Activated naive CD8-positive, alpha-beta T cell treated with anti-CD3 and anti-CD28 coated beads for 36 hours (primary cell): ENCODE measurements around the gene KCNK5. TPM values are rescaled to one million over a fixed set of nuclear protein-coding genes. Genes with fewer than 3 reads are reported as not detected.

ENCODE experiments used
- DNase-seq: peaks from one replicate; pipeline ENCODE4 v3.0.0; 2021
- H3K27ac Mint-ChIP-seq: one replicate; pipeline ENCODE4 v1.8.0; 2022; ENCODE audit warnings: mild to moderate bottlenecking, moderate library complexity, mixed read lengths
- H3K27me3 Mint-ChIP-seq: one replicate; pipeline ENCODE4 v1.8.0; 2022; ENCODE audit warnings: mild to moderate bottlenecking, mixed read lengths
- H3K36me3 Mint-ChIP-seq: one replicate; pipeline ENCODE4 v1.8.0; 2021; ENCODE audit warnings: mild to moderate bottlenecking, mixed read lengths
- H3K4me1 Mint-ChIP-seq: one replicate; pipeline ENCODE4 v1.8.0; 2021; ENCODE audit warnings: mixed read lengths
- H3K4me3 Mint-ChIP-seq: one replicate; pipeline ENCODE4 v1.8.0; 2022; ENCODE audit warnings: mild to moderate bottlenecking, moderate library complexity, mixed read lengths
- H3K9me3 Mint-ChIP-seq: one replicate; pipeline ENCODE4 v1.8.0; 2022; ENCODE audit warnings: mixed read lengths
- total RNA-seq, 2 experiments: library from RNA; stranded (reverse); gene quantifications; one replicate each; pipeline ENCODE4 v1.2.3, GENCODE V29; 2021

The KCNK5 gene
- 10 to 100 TPM; 18.6 to 19.6 TPM for total RNA-seq

- peak within 1 kb of the TSS; percentile 90 for H3K4me3 Mint-ChIP-seq
- peaks cover 14% of the 10 kb centered on the region for H3K27me3 Mint-ChIP-seq
- H3K27ac Mint-ChIP-seq: peak within 1 kb of the TSS; percentile 85
- H3K9me3 Mint-ChIP-seq: no peaks in the 10 kb centered on the region
- H3K36me3 Mint-ChIP-seq: peaks cover 38% of the 10 kb centered on the region
- H3K4me1 Mint-ChIP-seq: peaks cover 41% of the 10 kb centered on the region
- DNase-seq: peak; percentile 93
Measured at GRCh38 chr6:39228992-39229767, at the start of gene KCNK5. KCNK5 (minus strand) TSS chr6:39229475; CDS start chr6:39229111, 364 bp downstream.

- no peaks in the 10 kb centered on the region for H3K36me3 Mint-ChIP-seq
- no peak for DNase-seq
- no peaks in the 10 kb centered on the region for H3K4me1 Mint-ChIP-seq
- H3K4me3 Mint-ChIP-seq: no peak overlapping the region
- H3K9me3 Mint-ChIP-seq: no peaks in the 10 kb centered on the region
- H3K27ac Mint-ChIP-seq: no peak overlapping the region
- H3K27me3 Mint-ChIP-seq: peaks cover 2% of the 10 kb centered on the region
Measured at GRCh38 chr6:39276379-39276995, 47.2 kb upstream of the KCNK5 start.

DNA sequence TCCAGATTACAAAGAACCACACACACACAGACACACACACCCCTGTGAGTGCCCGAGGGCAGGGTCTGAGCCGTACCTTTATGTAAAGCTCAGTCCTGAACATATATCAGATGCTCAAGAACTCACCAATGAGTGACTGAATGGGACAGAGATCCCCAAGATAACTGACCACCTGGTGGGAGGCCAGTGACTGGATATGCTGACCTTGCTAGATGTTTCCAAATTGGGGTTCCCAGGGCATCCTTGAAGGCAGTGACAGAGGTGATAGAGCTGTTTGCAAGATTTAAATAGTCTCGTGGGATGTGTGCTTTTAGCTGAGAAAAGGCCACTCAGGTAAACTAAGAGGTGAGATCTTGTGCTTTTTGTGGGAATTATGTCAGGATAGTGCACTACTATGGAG is 45.6 kb upstream of the KCNK5 start:
- Mint-ChIP-seq H3K4me1 (no peaks in the 10 kb centered on the region), H3K27me3 (peaks cover 2% of the 10 kb centered on the region), H3K36me3 (no peaks in the 10 kb centered on the region), H3K9me3 (no peaks in the 10 kb centered on the region), H3K27ac (no peak overlapping the region), H3K4me3 (no peak overlapping the region)
- no peak for DNase-seq

- Mint-ChIP-seq H3K27me3 (peaks cover 2% of the 10 kb centered on the region), H3K4me3 (no peak overlapping the region), H3K27ac (no peak overlapping the region), H3K4me1 (no peaks in the 10 kb centered on the region), H3K36me3 (no peaks in the 10 kb centered on the region), H3K9me3 (no peaks in the 10 kb centered on the region)
- DNase-seq: no peak
Measured at GRCh38 chr6:39274471-39274870, 45.2 kb upstream of the KCNK5 start.

DNA sequence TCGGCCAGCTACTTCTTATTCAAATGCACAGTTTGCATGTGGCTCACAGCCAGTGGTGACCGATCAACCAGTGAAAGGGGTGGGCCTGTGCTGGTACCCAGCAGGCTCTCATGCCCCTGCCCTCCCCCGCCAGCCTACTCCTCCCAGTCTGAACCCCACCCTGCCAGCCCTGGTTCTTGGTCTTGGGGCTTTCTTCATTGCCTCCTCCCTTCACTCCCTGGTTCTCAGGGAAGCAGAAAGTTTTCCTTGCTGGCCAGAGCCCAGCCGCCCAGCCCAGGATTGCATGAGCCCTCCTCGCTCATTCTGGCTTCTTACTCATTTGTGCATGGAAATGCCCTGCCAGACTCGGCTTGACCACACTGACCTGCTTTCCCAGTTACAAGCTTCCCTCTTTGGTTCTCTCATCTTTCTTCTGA is 44.1 kb upstream of the KCNK5 start:
- no peak for DNase-seq
- Mint-ChIP-seq H3K4me3 (no peak overlapping the region), H3K9me3 (no peaks in the 10 kb centered on the region), H3K36me3 (no peaks in the 10 kb centered on the region), H3K27me3 (peaks cover 2% of the 10 kb centered on the region), H3K4me1 (no peaks in the 10 kb centered on the region), H3K27ac (no peak overlapping the region)

GRCh38 chr6:39269961-39270360 is 40.7 kb upstream of the KCNK5 start:
- H3K9me3 Mint-ChIP-seq: no peaks in the 10 kb centered on the region

GRCh38 chr6:39268721-39269120 is 39.4 kb upstream of the KCNK5 start:
- Mint-ChIP-seq H3K27ac (no peak overlapping the region), H3K4me1 (peaks cover 8% of the 10 kb centered on the region), H3K36me3 (no peaks in the 10 kb centered on the region), H3K9me3 (no peaks in the 10 kb centered on the region), H3K27me3 (no peaks in the 10 kb centered on the region), H3K4me3 (no peak overlapping the region)
- no peak for DNase-seq

More at GRCh38 chr6:39269961-39270360, 40.7 kb upstream of the KCNK5 start:
- Mint-ChIP-seq H3K27me3 (no peaks in the 10 kb centered on the region), H3K36me3 (no peaks in the 10 kb centered on the region), H3K4me1 (peaks cover 5% of the 10 kb centered on the region), H3K4me3 (no peak overlapping the region), H3K27ac (no peak overlapping the region)
- DNase-seq: no peak

- DNase-seq: no peak
- Mint-ChIP-seq H3K27me3 (no peaks in the 10 kb centered on the region), H3K4me3 (no peak overlapping the region), H3K27ac (no peak overlapping the region), H3K4me1 (peaks cover 12% of the 10 kb centered on the region), H3K36me3 (no peaks in the 10 kb centered on the region), H3K9me3 (no peaks in the 10 kb centered on the region)
Measured at GRCh38 chr6:39268171-39268570, 38.9 kb upstream of the KCNK5 start.

DNA sequence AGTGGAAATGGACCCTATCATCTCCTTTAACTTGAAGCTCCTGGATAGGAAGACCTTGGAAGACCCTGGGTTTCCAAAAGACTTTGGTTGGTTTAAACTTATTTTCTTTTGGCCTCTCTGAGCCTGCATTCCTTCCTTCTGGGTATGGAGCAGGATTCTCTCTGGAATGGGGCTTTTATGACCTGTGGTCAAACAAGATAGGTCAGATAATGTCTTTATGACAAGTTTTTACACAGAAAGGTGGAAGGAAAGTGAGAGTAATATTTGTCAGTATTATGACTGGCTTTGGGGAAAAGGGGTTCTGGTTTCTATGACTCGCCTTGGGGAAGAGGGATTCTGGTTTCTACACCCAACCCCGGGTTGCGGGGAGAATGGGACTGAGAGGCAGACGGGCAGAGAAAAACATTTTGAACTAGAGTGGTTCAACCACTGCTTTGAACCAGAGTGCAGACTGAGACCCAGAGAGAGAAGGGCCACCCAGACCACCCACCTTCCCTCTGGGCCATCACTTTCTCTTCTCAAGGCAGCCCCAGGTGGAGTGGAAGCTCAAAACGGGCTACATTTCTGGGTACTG is 37.6 kb upstream of the KCNK5 start:
- DNase-seq: peak; percentile 26
- H3K27me3 Mint-ChIP-seq: no peaks in the 10 kb centered on the region

DNA sequence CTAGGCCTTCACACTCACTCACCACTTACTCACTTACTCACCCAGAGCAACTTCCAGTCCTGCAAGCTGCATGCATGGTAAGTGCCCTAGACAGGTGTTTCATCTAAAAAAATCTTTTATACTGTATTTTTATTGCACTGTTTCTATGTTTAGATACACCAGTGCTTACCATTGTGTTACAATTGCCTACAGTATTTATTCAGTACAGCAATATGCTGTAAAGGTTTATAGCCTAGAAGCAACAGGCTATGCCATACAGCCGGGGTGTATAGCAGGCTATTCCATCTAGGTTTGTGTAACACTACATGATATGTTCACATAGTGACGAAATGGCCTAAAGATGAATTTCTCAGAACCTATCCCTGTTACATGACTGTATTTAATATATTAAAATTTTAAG is 37.1 kb upstream of the KCNK5 start:
- no peak for DNase-seq
- peaks cover 14% of the 10 kb centered on the region for H3K4me1 Mint-ChIP-seq
- H3K27ac Mint-ChIP-seq: no peak overlapping the region
- H3K36me3 Mint-ChIP-seq: no peaks in the 10 kb centered on the region
- peaks cover under 1% of the 10 kb centered on the region for H3K27me3 Mint-ChIP-seq
- no peaks in the 10 kb centered on the region for H3K9me3 Mint-ChIP-seq
- no peak overlapping the region for H3K4me3 Mint-ChIP-seq

More for the DNA sequence above, 37.6 kb upstream of the KCNK5 start:
- Mint-ChIP-seq H3K9me3 (no peaks in the 10 kb centered on the region), H3K27ac (no peak overlapping the region), H3K4me1 (peaks cover 14% of the 10 kb centered on the region), H3K4me3 (no peak overlapping the region), H3K36me3 (no peaks in the 10 kb centered on the region)

DNA sequence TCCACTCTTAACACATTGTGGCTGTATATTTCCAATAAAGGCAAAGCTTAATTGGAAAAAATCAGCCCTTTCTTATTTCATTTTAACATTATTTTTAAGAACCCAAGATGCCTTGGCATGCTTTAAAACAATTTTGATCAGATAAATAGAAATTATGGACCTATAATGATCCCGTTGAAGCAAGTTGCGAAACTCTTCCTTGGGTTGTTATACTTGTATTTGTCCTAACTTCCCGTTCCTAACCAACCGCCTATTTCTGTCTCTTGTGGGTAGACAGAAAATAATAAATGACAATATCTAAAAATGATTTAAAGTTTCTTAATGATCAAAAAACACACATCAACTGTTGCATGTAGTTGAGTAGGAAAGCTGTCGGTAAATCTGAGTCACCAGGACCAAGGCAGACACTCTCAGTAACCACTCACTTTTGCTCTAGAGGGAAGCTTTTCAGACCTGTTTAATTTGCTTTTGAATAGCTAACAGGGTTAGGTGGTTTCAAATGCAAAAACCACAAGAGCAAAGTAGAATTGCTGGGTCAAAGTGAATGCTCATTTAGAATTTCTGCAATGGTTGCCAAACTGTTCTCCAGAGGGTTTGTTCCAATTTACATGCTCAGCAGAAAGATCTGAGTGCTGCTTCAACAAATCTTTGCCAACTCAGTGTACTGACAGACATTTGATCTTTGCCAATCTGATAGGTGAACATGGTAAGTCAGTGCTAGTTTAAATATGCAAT is 34.2 kb upstream of the KCNK5 start:
- DNase-seq: peak; percentile 30
- H3K27me3 Mint-ChIP-seq: peaks cover 14% of the 10 kb centered on the region
- no peaks in the 10 kb centered on the region for H3K36me3 Mint-ChIP-seq
- H3K9me3 Mint-ChIP-seq: no peaks in the 10 kb centered on the region
- no peak overlapping the region for H3K4me3 Mint-ChIP-seq
- H3K27ac Mint-ChIP-seq: peak overlapping the region; percentile 66
- H3K4me1 Mint-ChIP-seq: peaks cover 14% of the 10 kb centered on the region

DNA sequence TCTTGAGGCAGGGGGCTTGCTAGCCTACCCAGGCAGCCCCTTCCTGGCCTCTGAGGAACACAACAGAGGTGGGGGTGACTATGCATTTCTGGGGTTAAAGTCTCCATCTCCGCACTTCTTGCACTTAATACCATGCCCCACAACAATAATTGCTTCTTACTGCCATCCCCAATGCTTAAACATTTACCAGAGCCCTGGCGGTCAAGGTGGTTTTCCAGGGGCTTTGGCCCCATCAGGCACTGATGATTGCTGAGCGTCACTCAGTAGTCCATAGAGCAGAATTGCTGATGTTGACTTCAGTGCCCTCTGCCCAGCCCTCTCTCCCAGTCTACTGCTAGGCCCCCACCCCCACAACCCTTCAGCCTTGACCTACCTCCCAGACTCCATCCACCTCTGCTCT is 32.5 kb upstream of the KCNK5 start:
- no peak overlapping the region for H3K27ac Mint-ChIP-seq
- no peaks in the 10 kb centered on the region for H3K36me3 Mint-ChIP-seq

GRCh38 chr6:39260953-39261352 is 31.7 kb upstream of the KCNK5 start:
- DNase-seq: no peak
- Mint-ChIP-seq H3K9me3 (no peaks in the 10 kb centered on the region), H3K27me3 (peaks cover 14% of the 10 kb centered on the region), H3K27ac (no peak overlapping the region), H3K4me1 (peaks cover 10% of the 10 kb centered on the region), H3K36me3 (no peaks in the 10 kb centered on the region), H3K4me3 (no peak overlapping the region)

More for the DNA sequence above, 32.5 kb upstream of the KCNK5 start:
- peaks cover 14% of the 10 kb centered on the region for H3K27me3 Mint-ChIP-seq
- peaks cover 11% of the 10 kb centered on the region for H3K4me1 Mint-ChIP-seq
- H3K9me3 Mint-ChIP-seq: no peaks in the 10 kb centered on the region
- DNase-seq: no peak
- H3K4me3 Mint-ChIP-seq: no peak overlapping the region

GRCh38 chr6:39260456-39260855 is 31.2 kb upstream of the KCNK5 start:
- DNase-seq: no peak
- Mint-ChIP-seq H3K27me3 (peaks cover 14% of the 10 kb centered on the region), H3K36me3 (no peaks in the 10 kb centered on the region), H3K4me1 (peaks cover 10% of the 10 kb centered on the region), H3K4me3 (no peak overlapping the region), H3K27ac (no peak overlapping the region), H3K9me3 (no peaks in the 10 kb centered on the region)
